Thyroid gland (tissue), 4 donors: ENCODE measurements around the gene HHAT.

Experiments
- POLR2A ChIP-seq, 2 donors: fragments of 450-650 bp; IDR thresholded peaks; one replicate each; pipeline ENCODE4 v1.6.1; 2017; ENCODE audit warnings: antibody characterized with exemption in 2 of 2, mild to moderate bottlenecking in 2 of 2, moderate library complexity in 1 of 2
- TF ChIP-seq, protein P1 (sequence below), 6 experiments: fragments of 200-600 bp in 3 of 6; fragments of 450-650 bp in 3 of 6; sonication (generic) in 3 of 6; IDR thresholded peaks; one replicate each; pipeline ENCODE4 v1.5.1; 2016 to 2019; ENCODE audit warnings: antibody characterized with exemption in 6 of 6, mild to moderate bottlenecking in 2 of 6, inconsistent platforms in 1 of 6, moderate library complexity in 1 of 6

GRCh38 chr1:210288116-210288515, 40.6 kb upstream of the HHAT start:
- TF ChIP-seq, protein P1, sequence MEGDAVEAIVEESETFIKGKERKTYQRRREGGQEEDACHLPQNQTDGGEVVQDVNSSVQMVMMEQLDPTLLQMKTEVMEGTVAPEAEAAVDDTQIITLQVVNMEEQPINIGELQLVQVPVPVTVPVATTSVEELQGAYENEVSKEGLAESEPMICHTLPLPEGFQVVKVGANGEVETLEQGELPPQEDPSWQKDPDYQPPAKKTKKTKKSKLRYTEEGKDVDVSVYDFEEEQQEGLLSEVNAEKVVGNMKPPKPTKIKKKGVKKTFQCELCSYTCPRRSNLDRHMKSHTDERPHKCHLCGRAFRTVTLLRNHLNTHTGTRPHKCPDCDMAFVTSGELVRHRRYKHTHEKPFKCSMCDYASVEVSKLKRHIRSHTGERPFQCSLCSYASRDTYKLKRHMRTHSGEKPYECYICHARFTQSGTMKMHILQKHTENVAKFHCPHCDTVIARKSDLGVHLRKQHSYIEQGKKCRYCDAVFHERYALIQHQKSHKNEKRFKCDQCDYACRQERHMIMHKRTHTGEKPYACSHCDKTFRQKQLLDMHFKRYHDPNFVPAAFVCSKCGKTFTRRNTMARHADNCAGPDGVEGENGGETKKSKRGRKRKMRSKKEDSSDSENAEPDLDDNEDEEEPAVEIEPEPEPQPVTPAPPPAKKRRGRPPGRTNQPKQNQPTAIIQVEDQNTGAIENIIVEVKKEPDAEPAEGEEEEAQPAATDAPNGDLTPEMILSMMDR (IDR thresholded peaks at IDR 0.05) = no peak
- TF ChIP-seq POLR2A (IDR thresholded peaks at IDR 0.05) = no peak
